ENCODE results near the gene TBC1D10B.
"Not testable (repeated sequence)": the region's sequence is repeated elsewhere in the genome, so short reads cannot be mapped to it uniquely, and the experiment has no call there.

TBC1D10B gene

DNA sequence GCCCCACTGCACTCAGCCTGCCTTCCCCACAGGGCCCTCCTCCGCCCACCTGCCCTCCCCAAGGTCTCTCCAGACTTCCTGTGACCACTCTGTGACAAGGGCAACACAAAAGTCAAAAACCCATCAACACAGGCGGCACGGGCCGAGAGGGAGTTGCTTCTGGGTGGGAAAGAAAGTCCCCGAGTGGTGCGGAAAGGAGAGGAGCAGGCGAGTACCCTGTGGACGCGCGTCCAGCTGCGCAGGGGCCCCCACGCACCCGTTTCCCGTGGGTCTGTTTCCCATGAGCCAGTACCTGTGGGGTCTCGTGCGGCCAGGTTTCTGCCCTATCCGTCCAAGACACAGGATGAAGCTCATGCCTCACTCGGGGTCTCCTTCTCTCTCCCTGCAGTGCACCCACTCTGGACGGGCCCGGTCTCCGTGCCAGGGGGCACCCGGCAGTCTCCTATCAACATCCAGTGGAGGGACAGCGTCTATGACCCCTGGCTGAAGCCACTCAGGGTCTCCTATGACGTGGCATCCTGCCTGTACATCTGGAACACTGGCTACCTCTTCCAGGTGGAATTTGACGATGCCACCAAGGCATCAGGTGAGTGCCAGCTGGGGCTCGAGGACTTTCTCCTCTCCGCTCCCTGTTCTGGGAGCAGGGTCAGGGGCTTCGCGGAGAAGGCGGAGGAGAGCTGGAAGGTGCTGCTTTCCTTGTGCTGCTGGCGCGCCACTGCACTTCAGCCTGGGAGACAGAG is 27.4 kb downstream of the TBC1D10B start:
- no peaks in the 10 kb centered on the region for H3K4me1 ChIP-seq (ENCODE audit: control insufficient read depth, insufficient read depth, low read length)
- H3K9ac ChIP-seq (ENCODE audit: low read length) = no peak overlapping the region
- H3K27me3 ChIP-seq (ENCODE audit: control insufficient read depth, insufficient read depth, low read length) = no peaks in the 10 kb centered on the region
- H3K4me3 ChIP-seq (ENCODE audit: low read length) = no peak overlapping the region
- H3K36me3 ChIP-seq (ENCODE audit: control insufficient read depth, insufficient read depth, low read length) = no peaks in the 10 kb centered on the region
- no peak overlapping the region for H3K27ac ChIP-seq (ENCODE audit: low read depth, low read length)

DNA sequence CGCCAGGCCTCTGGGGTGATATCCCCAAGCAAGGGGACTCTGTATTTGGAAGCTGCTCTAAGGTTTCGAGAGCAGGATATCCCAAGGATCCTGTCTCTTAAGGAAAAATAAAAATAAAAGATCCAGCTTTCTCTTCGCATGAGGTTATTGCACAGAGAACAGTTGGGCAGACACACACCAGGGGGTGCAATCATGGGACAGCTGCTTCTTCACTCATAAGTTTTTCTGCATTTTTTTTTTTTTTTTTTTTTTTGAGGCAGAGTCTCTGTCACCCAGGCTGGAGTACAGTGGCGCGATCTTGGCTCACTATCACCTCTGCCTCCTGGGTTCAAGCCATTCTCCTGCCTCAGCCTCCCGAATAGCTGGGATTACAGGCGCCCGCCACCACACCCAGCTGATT is 28.3 kb downstream of the TBC1D10B start:
- H3K4me1 ChIP-seq (ENCODE audit: control insufficient read depth, insufficient read depth, low read length); H3K4me3 ChIP-seq (ENCODE audit: low read length); H3K27ac ChIP-seq (ENCODE audit: low read depth, low read length); H3K27me3 ChIP-seq (ENCODE audit: control insufficient read depth, insufficient read depth, low read length); H3K9ac ChIP-seq (ENCODE audit: low read length); H3K36me3 ChIP-seq (ENCODE audit: control insufficient read depth, insufficient read depth, low read length): not testable (repeated sequence)

DNA sequence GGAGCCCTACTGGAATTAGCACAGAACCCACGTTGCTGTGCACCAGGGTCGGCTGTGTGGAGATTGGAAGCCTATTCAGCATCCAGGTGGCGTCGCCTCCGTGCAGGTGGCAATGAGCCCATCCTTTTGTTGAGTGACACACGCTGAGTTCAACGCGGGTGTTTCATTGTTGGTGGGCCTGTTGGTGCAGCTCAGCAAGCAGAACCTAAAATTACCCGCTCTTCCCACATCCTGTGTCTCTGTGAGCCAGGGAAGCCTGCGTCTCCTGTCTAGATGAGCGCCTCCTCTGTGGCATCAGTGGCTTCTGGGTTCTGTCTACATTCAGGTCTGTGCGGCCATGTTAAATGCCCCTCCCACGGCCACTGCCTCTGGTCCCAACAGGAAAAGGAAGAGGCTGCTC is 29.7 kb downstream of the TBC1D10B start:
- Histone ChIP-seq H3K36me3 (ENCODE audit: control insufficient read depth, insufficient read depth, low read length) (no peaks in the 10 kb centered on the region), H3K4me1 (ENCODE audit: control insufficient read depth, insufficient read depth, low read length) (no peaks in the 10 kb centered on the region), H3K4me3 (ENCODE audit: low read length) (no peak overlapping the region), H3K27ac (ENCODE audit: low read depth, low read length) (no peak overlapping the region), H3K9ac (ENCODE audit: low read length) (no peak overlapping the region), H3K27me3 (ENCODE audit: control insufficient read depth, insufficient read depth, low read length) (no peaks in the 10 kb centered on the region)

DNA sequence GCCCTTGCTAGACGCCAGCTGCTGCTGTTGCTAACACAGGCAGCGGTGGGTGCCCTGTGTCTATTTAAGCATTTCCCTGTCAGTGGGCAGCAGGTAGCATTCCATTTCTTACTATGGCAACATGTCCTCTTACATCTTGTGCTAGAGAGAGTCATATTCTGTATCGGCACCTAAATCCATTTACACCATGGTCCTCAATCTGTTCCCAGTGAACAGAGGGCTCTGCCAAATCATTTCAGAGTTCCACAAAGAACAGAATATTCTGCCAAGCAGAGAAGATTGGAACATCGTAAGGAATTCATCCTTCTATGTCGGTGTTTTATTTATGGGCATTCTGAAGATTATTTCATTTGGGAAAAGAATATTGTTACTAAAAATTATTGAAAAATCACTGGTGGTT is 31.6 kb downstream of the TBC1D10B start:
- H3K27me3 ChIP-seq (ENCODE audit: control insufficient read depth, insufficient read depth, low read length); H3K4me3 ChIP-seq (ENCODE audit: low read length); H3K9ac ChIP-seq (ENCODE audit: low read length); H3K36me3 ChIP-seq (ENCODE audit: control insufficient read depth, insufficient read depth, low read length); H3K4me1 ChIP-seq (ENCODE audit: control insufficient read depth, insufficient read depth, low read length); H3K27ac ChIP-seq (ENCODE audit: low read depth, low read length): not testable (repeated sequence)

DNA sequence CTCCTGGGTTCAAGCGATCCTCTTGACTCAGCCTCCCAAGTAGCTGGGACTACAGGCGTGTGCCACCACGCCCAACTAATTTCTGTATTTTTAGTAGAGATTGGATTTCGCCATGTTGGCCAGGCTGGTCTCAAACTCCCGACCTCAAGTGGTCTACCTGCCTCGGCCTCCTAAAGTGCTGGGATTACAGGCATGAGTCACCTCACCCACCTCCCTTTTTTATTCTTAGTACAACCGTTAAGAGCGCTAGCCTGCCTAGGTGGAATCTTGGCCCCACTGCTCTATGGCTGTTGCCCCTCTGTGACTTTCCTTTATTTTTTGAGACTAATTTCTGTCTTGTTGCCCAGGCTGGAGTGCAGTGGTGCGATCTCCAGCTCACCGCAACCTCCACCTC is 32.3 kb downstream of the TBC1D10B start:
- not testable (repeated sequence) for H3K4me1 ChIP-seq (ENCODE audit: control insufficient read depth, insufficient read depth, low read length); H3K27ac ChIP-seq (ENCODE audit: low read depth, low read length); H3K27me3 ChIP-seq (ENCODE audit: control insufficient read depth, insufficient read depth, low read length); H3K36me3 ChIP-seq (ENCODE audit: control insufficient read depth, insufficient read depth, low read length); H3K9ac ChIP-seq (ENCODE audit: low read length); H3K4me3 ChIP-seq (ENCODE audit: low read length)

DNA sequence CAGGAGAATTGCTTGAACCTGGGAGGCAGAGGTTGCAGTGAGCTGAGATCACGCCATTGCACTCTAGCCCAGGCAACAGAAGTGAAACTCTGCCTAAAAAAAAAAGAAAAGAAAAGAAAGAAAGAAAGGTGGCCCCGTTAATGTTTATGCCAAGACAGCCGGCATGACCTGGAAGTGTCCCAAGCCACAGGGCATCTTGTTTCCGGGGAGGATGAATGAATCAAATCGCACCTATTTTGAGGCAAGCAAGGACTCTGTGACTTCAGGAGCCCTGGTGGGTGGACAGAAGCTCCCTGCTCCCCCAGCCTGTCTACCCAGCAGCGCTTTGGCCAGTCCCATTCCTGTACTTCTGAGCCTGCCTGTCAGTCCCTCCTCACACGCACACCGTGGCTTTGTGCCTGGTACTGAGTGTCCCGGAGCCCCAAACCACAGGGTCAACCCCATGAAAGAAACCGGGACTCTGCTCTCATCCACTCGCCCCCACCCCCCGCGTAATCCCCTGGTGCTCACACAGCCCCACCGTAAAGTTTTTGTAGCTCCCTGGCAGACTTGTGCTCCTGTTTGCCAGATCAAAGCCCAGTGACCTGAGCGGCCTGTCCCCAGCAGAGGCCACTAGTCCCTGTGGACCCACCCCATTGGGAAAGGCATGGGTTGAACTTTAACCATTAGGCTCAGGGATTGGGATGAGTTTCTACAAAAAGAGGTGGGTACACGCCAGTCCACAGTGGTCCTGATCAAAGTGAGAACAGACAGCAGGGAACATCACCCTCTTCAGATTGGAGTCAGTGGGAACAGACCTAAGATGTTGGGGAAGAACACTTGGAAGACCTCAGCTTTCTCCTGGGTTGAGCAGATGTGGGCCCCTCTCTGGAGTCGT is 34.5 kb downstream of the TBC1D10B start:
- H3K27ac ChIP-seq (ENCODE audit: low read depth, low read length) = peak overlapping the region; percentile 58
- no peaks in the 10 kb centered on the region for H3K36me3 ChIP-seq (ENCODE audit: control insufficient read depth, insufficient read depth, low read length)
- H3K9ac ChIP-seq (ENCODE audit: low read length) = no peak overlapping the region
- no peaks in the 10 kb centered on the region for H3K27me3 ChIP-seq (ENCODE audit: control insufficient read depth, insufficient read depth, low read length)
- H3K4me3 ChIP-seq (ENCODE audit: low read length) = peak overlapping the region; percentile 58
- no peaks in the 10 kb centered on the region for H3K4me1 ChIP-seq (ENCODE audit: control insufficient read depth, insufficient read depth, low read length)

DNA sequence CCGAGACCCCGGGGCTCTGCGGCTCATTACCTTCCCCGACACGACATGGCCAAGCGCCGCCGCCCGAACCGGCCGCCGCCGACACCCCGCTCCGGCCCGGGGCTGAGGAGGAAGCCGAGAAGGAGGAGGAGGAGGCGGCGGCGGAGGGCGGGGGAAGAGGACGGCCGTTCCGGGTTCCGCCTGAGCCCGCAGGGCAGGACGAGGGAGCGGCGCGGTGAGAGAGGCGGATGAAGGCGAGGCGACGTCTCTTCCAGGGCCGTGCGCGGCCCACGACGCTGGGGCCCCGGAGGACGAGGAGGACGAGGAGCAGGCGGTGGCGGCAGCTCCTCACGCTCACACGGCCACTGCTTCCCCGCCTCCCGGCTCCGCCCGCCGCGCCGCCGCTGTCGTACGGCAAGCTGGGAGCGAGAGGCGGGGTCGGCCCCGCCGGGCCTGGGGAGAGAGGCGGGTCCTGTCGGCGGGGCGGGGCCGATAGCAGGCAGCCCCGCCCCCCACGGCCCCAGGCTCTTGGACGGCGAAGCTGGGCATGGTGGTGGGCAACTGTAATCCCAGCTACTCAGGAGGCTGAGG is 35.2 kb downstream of the TBC1D10B start:
- not testable (repeated sequence) for H3K4me1 ChIP-seq (ENCODE audit: control insufficient read depth, insufficient read depth, low read length); H3K9ac ChIP-seq (ENCODE audit: low read length); H3K27me3 ChIP-seq (ENCODE audit: control insufficient read depth, insufficient read depth, low read length); H3K36me3 ChIP-seq (ENCODE audit: control insufficient read depth, insufficient read depth, low read length)
- H3K27ac ChIP-seq (ENCODE audit: low read depth, low read length) = peak overlapping the region; percentile 90
- peak overlapping the region; percentile 75 for H3K4me3 ChIP-seq (ENCODE audit: low read length)

DNA sequence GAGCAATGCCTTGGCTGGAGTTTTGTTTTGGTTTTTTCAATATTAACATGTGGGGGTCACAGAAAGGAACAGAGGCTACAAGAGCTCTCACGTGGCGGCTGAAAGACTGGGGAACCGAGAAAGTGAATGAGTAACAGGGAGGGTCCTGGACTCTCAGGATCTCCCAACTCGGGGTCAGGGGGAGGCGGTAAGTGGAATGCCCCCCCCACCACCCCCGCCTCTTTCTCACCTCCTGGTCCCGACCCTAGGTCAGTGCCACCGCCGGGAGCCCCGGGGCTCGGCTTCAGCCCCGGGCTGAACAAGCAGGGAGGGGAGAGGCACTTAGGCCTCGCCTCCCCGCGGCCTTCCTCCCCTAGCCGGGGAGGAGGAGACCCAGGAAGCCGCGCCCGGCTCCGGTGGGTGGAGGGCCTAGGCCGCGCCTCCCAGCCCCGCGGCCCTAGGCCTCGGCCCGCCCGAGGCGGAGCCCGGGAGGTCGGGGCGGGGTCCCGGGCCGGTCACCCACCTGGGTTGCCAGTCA is 35.8 kb downstream of the TBC1D10B start:
- H3K36me3 ChIP-seq (ENCODE audit: control insufficient read depth, insufficient read depth, low read length); H3K9ac ChIP-seq (ENCODE audit: low read length); H3K4me1 ChIP-seq (ENCODE audit: control insufficient read depth, insufficient read depth, low read length); H3K27me3 ChIP-seq (ENCODE audit: control insufficient read depth, insufficient read depth, low read length): not testable (repeated sequence)
- peak overlapping the region; percentile 90 for H3K27ac ChIP-seq (ENCODE audit: low read depth, low read length)
- H3K4me3 ChIP-seq (ENCODE audit: low read length) = peak overlapping the region; percentile 44

DNA sequence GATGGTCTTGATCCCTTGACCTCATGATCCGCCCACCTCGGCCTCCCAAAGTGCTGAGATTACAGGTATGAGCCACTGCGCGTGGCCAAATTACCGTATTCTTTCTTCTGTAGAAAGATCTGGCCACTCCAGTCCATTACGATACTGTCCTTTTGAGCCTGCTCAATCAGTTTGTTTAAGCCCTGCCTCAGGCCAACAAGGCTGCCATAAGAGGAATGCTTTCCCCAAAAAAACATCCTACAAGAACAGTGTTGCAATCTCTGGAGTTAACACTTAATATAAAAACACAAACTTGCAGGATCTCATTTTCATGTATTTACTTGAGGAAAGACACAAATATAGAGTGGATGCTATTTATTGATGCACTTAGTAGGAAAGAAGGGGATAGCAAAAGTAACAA is 46.1 kb downstream of the TBC1D10B start:
- not testable (repeated sequence) for H3K27ac ChIP-seq (ENCODE audit: low read depth, low read length); H3K27me3 ChIP-seq (ENCODE audit: control insufficient read depth, insufficient read depth, low read length); H3K4me3 ChIP-seq (ENCODE audit: low read length); H3K4me1 ChIP-seq (ENCODE audit: control insufficient read depth, insufficient read depth, low read length); H3K9ac ChIP-seq (ENCODE audit: low read length); H3K36me3 ChIP-seq (ENCODE audit: control insufficient read depth, insufficient read depth, low read length)

DNA sequence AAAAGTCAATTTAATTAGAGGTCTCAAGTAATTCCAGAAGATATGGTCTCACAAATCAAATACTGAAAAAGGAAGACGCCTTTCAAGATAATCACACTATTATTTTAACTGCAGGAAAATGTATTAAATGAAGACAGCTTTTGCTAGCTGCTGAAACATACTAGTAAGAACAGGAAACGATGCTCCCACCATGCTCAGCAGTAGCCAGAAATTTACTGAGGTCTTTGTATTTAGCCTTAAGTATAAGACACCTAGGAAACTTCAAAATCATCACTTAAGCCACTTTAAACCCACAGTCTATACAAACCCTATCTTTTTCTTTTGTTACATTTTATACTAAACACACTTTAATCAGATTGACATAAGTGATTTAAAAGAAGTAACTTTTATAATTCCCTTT is 51.6 kb downstream of the TBC1D10B start:
- not testable (repeated sequence) for H3K27ac ChIP-seq (ENCODE audit: low read depth, low read length); H3K27me3 ChIP-seq (ENCODE audit: control insufficient read depth, insufficient read depth, low read length)

DNA sequence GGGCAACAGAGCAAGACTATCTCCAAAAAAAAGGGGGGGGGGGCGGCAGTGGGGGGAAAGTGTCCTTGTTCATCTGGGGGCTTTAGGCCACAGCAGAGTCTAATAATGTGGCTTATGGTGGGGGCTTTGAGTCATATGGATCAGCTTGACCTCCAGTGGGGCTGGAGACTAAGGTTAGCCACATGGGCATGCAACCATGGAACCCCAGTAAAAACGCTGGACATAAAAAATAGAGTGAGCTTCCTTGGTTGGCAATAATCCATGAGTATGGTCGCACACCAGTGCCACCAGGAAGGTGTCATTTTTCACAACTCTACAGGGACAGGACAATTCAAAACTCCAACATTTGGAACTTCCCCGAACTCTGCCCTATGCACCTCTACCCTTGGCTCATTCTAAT is 59.4 kb downstream of the TBC1D10B start:
- not testable (repeated sequence) for H3K4me3 ChIP-seq (ENCODE audit: low read length); H3K27me3 ChIP-seq (ENCODE audit: control insufficient read depth, insufficient read depth, low read length); H3K36me3 ChIP-seq (ENCODE audit: control insufficient read depth, insufficient read depth, low read length); H3K4me1 ChIP-seq (ENCODE audit: control insufficient read depth, insufficient read depth, low read length); H3K27ac ChIP-seq (ENCODE audit: low read depth, low read length); H3K9ac ChIP-seq (ENCODE audit: low read length)

More for the DNA sequence above, 51.6 kb downstream of the TBC1D10B start:
- H3K36me3 ChIP-seq (ENCODE audit: control insufficient read depth, insufficient read depth, low read length); H3K9ac ChIP-seq (ENCODE audit: low read length); H3K4me1 ChIP-seq (ENCODE audit: control insufficient read depth, insufficient read depth, low read length); H3K4me3 ChIP-seq (ENCODE audit: low read length): not testable (repeated sequence)

DNA sequence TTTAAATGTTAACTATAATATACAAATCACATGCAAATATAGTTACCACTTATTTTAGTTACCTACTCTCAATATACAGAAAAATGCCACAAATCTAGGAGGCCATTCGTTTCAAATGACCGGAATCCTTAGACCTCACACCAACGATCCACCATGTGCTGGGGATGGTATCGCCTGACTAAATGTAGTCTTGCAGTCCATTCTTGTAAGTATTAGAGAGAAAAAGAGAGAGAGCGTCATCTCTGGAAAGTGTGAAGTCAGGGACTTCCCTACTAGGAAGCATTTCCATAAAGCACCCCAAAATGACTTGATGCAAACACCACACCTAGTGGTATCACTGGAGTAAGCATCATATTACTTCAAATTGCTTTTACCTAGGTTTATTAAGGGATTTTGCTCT is 61.0 kb downstream of the TBC1D10B start:
- not testable (repeated sequence) for H3K27ac ChIP-seq (ENCODE audit: low read depth, low read length); H3K36me3 ChIP-seq (ENCODE audit: control insufficient read depth, insufficient read depth, low read length); H3K4me3 ChIP-seq (ENCODE audit: low read length); H3K4me1 ChIP-seq (ENCODE audit: control insufficient read depth, insufficient read depth, low read length); H3K9ac ChIP-seq (ENCODE audit: low read length); H3K27me3 ChIP-seq (ENCODE audit: control insufficient read depth, insufficient read depth, low read length)

Measured in rectal smooth muscle tissue (tissue), 1 donor.